ENCODE data around the gene TSPOAP1. TPM values are rescaled to one million over a fixed set of nuclear protein-coding genes. Genes with fewer than 3 reads are reported as not detected.

Gene TSPOAP1
- total and polyA plus RNA-seq, 2 of the 13 experiments (the other 11 are each of a cell fraction or from before 2014, with no cell fraction given) = not detected

DNA sequence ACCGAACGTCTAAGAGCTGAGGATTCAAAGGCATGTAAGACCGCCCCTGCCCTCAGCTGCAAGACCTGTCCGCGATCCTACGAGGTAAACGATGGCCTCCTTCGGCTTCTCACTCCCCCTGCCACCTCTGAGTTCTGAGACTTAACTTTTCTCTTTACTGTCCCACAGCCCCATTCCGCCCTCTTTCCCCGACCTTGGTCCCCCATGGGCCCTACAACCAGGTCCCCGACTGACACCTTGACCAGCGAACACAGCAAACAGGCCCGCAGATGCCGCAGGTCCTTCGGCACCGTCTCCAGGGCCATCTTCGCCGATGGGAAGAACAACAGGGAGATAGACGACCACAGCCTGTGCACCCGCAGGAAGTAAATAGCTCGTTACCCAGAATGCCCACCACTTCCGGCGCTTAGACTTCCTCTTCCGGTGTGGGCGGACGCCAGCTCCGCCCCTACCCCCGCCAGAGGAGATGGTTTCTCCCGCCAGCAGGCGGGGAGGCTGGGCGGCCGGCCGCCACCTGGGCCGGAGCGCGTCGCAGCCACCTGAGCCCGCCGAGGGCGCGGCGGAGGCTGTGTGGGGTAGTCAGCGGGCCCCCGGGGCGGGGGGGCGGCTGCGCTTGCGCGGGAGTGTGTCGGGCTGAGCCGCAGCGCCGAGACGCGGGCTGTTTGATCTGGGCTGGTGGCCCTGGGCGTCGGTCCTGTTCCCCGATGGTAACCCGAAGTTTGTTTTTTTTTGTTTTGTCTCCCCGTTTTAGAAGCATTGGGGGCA lies 23.4 kb upstream of the TSPOAP1 start, which contains the start of gene SUPT4H1 (continued):
- TF ChIP-seq, protein P1, sequence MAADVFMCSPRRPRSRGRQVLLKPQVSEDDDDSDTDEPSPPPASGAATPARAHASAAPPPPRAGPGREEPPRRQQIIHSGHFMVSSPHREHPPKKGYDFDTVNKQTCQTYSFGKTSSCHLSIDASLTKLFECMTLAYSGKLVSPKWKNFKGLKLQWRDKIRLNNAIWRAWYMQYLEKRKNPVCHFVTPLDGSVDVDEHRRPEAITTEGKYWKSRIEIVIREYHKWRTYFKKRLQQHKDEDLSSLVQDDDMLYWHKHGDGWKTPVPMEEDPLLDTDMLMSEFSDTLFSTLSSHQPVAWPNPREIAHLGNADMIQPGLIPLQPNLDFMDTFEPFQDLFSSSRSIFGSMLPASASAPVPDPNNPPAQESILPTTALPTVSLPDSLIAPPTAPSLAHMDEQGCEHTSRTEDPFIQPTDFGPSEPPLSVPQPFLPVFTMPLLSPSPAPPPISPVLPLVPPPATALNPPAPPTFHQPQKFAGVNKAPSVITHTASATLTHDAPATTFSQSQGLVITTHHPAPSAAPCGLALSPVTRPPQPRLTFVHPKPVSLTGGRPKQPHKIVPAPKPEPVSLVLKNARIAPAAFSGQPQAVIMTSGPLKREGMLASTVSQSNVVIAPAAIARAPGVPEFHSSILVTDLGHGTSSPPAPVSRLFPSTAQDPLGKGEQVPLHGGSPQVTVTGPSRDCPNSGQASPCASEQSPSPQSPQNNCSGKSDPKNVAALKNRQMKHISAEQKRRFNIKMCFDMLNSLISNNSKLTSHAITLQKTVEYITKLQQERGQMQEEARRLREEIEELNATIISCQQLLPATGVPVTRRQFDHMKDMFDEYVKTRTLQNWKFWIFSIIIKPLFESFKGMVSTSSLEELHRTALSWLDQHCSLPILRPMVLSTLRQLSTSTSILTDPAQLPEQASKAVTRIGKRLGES (CRISPR knock-in tag; IDR thresholded peaks at IDR 0.05; ENCODE audit: borderline replicate concordance) = peak; percentile 55; the same call in 1 of the 2 replicates
- no peak for TF ChIP-seq ZNF446 (CRISPR knock-in tag; IDR thresholded peaks at IDR 0.05)
- TF ChIP-seq, protein P2, sequence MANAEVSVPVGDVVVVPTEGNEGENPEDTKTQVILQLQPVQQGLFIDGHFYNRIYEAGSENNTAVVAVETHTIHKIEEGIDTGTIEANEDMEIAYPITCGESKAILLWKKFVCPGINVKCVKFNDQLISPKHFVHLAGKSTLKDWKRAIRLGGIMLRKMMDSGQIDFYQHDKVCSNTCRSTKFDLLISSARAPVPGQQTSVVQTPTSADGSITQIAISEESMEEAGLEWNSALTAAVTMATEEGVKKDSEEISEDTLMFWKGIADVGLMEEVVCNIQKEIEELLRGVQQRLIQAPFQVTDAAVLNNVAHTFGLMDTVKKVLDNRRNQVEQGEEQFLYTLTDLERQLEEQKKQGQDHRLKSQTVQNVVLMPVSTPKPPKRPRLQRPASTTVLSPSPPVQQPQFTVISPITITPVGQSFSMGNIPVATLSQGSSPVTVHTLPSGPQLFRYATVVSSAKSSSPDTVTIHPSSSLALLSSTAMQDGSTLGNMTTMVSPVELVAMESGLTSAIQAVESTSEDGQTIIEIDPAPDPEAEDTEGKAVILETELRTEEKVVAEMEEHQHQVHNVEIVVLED (CRISPR knock-in tag; IDR thresholded peaks at IDR 0.05; ENCODE audit: borderline replicate concordance) = peak; percentile 85
- no peak for TF ChIP-seq ZNF3 (CRISPR knock-in tag; IDR thresholded peaks at IDR 0.05)
- TF ChIP-seq, protein P3, sequence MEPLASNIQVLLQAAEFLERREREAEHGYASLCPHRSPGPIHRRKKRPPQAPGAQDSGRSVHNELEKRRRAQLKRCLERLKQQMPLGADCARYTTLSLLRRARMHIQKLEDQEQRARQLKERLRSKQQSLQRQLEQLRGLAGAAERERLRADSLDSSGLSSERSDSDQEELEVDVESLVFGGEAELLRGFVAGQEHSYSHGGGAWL (CRISPR knock-in tag; IDR thresholded peaks at IDR 0.05) = peak; percentile 88
- TF ChIP-seq ZNF776 (CRISPR knock-in tag; IDR thresholded peaks at IDR 0.05) = peak; percentile 76; the same call in 1 of the 2 replicates
- TF ChIP-seq SRSF9 (IDR thresholded peaks at IDR 0.05; ENCODE audit: borderline replicate concordance, insufficient read depth, low read depth, low read length, poor library complexity, severe bottlenecking) = no peak
- peak; percentile 100 for TF ChIP-seq FOXK1 (CRISPR knock-in tag; IDR thresholded peaks at IDR 0.05; ENCODE audit: borderline replicate concordance, low read depth)
- TF ChIP-seq AGO2 (optimal IDR thresholded peaks at IDR 0.05; ENCODE audit: low read depth, low read length) = peak; percentile 100
- peak; percentile 96 for TF ChIP-seq ZNF547 (CRISPR knock-in tag; IDR thresholded peaks at IDR 0.05)
- peak; percentile 87; the same call in 1 of the 2 replicates for TF ChIP-seq ZNF784 (CRISPR knock-in tag; IDR thresholded peaks at IDR 0.05; ENCODE audit: borderline replicate concordance)
- peak; percentile 79; the same call in 1 of the 2 replicates for TF ChIP-seq ZHX1 (CRISPR knock-in tag; IDR thresholded peaks at IDR 0.05; ENCODE audit: low read depth)
- TF ChIP-seq RFXAP (CRISPR knock-in tag; IDR thresholded peaks at IDR 0.05; ENCODE audit: borderline replicate concordance) = peak; percentile 96
- TF ChIP-seq, protein P4, sequence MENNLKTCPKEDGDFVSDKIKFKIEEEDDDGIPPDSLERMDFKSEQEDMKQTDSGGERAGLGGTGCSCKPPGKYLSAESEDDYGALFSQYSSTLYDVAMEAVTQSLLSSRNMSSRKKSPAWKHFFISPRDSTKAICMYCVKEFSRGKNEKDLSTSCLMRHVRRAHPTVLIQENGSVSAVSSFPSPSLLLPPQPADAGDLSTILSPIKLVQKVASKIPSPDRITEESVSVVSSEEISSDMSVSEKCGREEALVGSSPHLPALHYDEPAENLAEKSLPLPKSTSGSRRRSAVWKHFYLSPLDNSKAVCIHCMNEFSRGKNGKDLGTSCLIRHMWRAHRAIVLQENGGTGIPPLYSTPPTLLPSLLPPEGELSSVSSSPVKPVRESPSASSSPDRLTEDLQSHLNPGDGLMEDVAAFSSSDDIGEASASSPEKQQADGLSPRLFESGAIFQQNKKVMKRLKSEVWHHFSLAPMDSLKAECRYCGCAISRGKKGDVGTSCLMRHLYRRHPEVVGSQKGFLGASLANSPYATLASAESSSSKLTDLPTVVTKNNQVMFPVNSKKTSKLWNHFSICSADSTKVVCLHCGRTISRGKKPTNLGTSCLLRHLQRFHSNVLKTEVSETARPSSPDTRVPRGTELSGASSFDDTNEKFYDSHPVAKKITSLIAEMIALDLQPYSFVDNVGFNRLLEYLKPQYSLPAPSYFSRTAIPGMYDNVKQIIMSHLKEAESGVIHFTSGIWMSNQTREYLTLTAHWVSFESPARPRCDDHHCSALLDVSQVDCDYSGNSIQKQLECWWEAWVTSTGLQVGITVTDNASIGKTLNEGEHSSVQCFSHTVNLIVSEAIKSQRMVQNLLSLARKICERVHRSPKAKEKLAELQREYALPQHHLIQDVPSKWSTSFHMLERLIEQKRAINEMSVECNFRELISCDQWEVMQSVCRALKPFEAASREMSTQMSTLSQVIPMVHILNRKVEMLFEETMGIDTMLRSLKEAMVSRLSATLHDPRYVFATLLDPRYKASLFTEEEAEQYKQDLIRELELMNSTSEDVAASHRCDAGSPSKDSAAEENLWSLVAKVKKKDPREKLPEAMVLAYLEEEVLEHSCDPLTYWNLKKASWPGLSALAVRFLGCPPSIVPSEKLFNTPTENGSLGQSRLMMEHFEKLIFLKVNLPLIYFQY (CRISPR knock-in tag; IDR thresholded peaks at IDR 0.05; ENCODE audit: borderline replicate concordance) = peak; percentile 94

Measured in HepG2 (cell line).